Transverse colon (tissue), 4 donors: ENCODE measurements around the gene C10orf71. TPM values are rescaled to one million over a fixed set of nuclear protein-coding genes. Genes with fewer than 3 reads are reported as not detected.

Experiments used
- DNase-seq: peaks from one replicate; pipeline ENCODE4 v3.0.0-alpha.2; 2019
- H3K27ac ChIP-seq, 4 donors: fragments of 200-600 bp; sonication (generic); 2 replicates each; pipeline ENCODE4 v1.5.1; 2016 to 2018; ENCODE audit warnings: inconsistent platforms in 4 of 4
- H3K27me3 ChIP-seq: fragments of 200-600 bp; sonication (generic); 2 replicates; pipeline ENCODE4 v1.5.1; 2017; ENCODE audit warnings: inconsistent platforms
- H3K36me3 ChIP-seq, 4 donors: fragments of 200-600 bp; sonication (generic); 2 replicates each; pipeline ENCODE4 v1.5.1; 2017 to 2019; ENCODE audit warnings: inconsistent platforms in 4 of 4
- H3K4me1 ChIP-seq, 4 donors: fragments of 200-600 bp; sonication (generic); 2 replicates each; pipeline ENCODE4 v1.5.1; 2017 to 2020; ENCODE audit warnings: inconsistent platforms in 4 of 4
- H3K4me3 ChIP-seq, 4 donors: fragments of 200-600 bp; sonication (generic); 1 replicate in 1 of 4; 2 replicates in 3 of 4; pipeline versions ENCODE4 v1.5.1 to v1.6.1; 2017 to 2019; ENCODE audit warnings: inconsistent platforms in 4 of 4
- H3K9me3 ChIP-seq, 2 donors: fragments of 200-600 bp; sonication (generic); 2 replicates each; pipeline ENCODE4 v1.5.1; 2017 to 2019; ENCODE audit warnings: inconsistent platforms in 2 of 2
- CTCF ChIP-seq, 5 experiments: fragments of 200-600 bp in 3 of 5; fragments of 450-650 bp in 2 of 5; sonication (generic) in 3 of 5; IDR thresholded peaks; 1 replicate in 2 of 5; 2 replicates in 3 of 5; pipeline ENCODE4 v1.5.1; 2016 to 2017; ENCODE audit warnings: antibody characterized with exemption in 5 of 5, inconsistent platforms in 3 of 5, mild to moderate bottlenecking in 2 of 5, moderate library complexity in 1 of 5
- EP300 ChIP-seq: sonication (generic); formaldehyde crosslinking; IDR thresholded peaks from one replicate; pipeline ENCODE4 v1.6.1; 2017; ENCODE audit warnings: antibody characterized with exemption, low read depth
- POLR2A ChIP-seq: fragments of 450-650 bp; IDR thresholded peaks from one replicate; pipeline ENCODE4 v1.6.1; 2016; ENCODE audit warnings: antibody characterized with exemption, mild to moderate bottlenecking, moderate library complexity
- POLR2AphosphoS5 ChIP-seq, 3 donors: sonication (generic); formaldehyde crosslinking; IDR thresholded peaks; one replicate each; pipeline ENCODE4 v1.6.1; 2016; ENCODE audit warnings: antibody characterized with exemption in 3 of 3
- WGBS, 2 donors: methylation state at CpG; one replicate each; pipeline ENCODE4 v1.1.5; 2018; ENCODE audit warnings: low coverage in 1 of 2; 5-methylcytosine and 5-hydroxymethylcytosine counted together
- in situ Hi-C, 4 donors: fragments of 200-750 bp; cut with MboI; loops; one replicate each; pipeline versions ENCODE4 v1.15.0 to v1.15.1; 2017; ENCODE audit warnings: low sequenced_read_pairs in 3 of 4, low pct_ligation_motif_present in 1 of 4, low pct_unique_long_range_greater_than_20kb in 1 of 4
- intact Hi-C: fragments of 100-400 bp; cut with DNase I; formaldehyde crosslinking; loops from one replicate; pipeline ENCODE4 v1.15.1; 2023; ENCODE audit warnings: low total_unique reads
- total RNA-seq, 4 donors: library from RNA; depleted of rRNA; stranded (reverse); fragments of >200 nt; gene quantifications; one replicate each; pipeline ENCODE4 v1.1.0, GENCODE V29; 2016

Gene C10orf71
- under 1 TPM in 1 of 4 donors, not detected in 3; under 0.01 TPM for total RNA-seq

- DNase-seq = no peak
- Histone ChIP-seq H3K36me3 (no peaks in the 10 kb centered on the region), H3K27me3 (no peaks in the 10 kb centered on the region), H3K9me3 (no peaks in the 10 kb centered on the region), H3K4me3 (no peak within 1 kb of the TSS), H3K4me1 (peaks cover 0 to 6% (median 0%) of the 10 kb centered on the region in 4 donors), H3K27ac (no peak within 1 kb of the TSS)
- intact Hi-C loops (no loop called here), in situ Hi-C loops (no loop called here)
- no peak for TF ChIP-seq POLR2A
- no peak for TF ChIP-seq CTCF (IDR thresholded peaks at IDR 0.05)
- no peak for TF ChIP-seq EP300
- TF ChIP-seq POLR2AphosphoS5 (IDR thresholded peaks at IDR 0.05) = no peak
- WGBS, 2 donors = 69 to 70% methylated on average over 2 to 26 of the region's 27 CpGs
Measured at GRCh38 chr10:49298983-49299815, at the start of gene C10orf71. C10orf71 (plus strand) TSS chr10:49299170; CDS start chr10:49322546, 23,376 bp downstream.

- intact Hi-C loops = no loop called here
- WGBS, 2 donors = 76 to 81% methylated on average over 8 to 11 of the region's 11 CpGs
- Histone ChIP-seq H3K36me3 (no peaks in the 10 kb centered on the region), H3K4me3 (no peak overlapping the region), H3K27ac (no peak overlapping the region), H3K27me3 (no peaks in the 10 kb centered on the region), H3K9me3 (no peaks in the 10 kb centered on the region), H3K4me1 (no peaks in the 10 kb centered on the region)
- in situ Hi-C loops = no loop called here
- DNase-seq = no peak
- TF ChIP-seq EP300 (no peak), POLR2AphosphoS5 (IDR thresholded peaks at IDR 0.05) (no peak), CTCF (IDR thresholded peaks at IDR 0.05) (no peak), POLR2A (no peak)
Measured at GRCh38 chr10:49252313-49253034, 46.5 kb upstream of the C10orf71 start.

- intact Hi-C loops (no loop called here), in situ Hi-C loops (no loop called here)
- Histone ChIP-seq H3K27ac (no peak overlapping the region), H3K36me3 (no peaks in the 10 kb centered on the region), H3K4me1 (no peaks in the 10 kb centered on the region), H3K9me3 (no peaks in the 10 kb centered on the region), H3K27me3 (no peaks in the 10 kb centered on the region), H3K4me3 (no peak overlapping the region)
- DNase-seq = no peak
- TF ChIP-seq CTCF (IDR thresholded peaks at IDR 0.05) (no peak), EP300 (no peak), POLR2A (no peak), POLR2AphosphoS5 (IDR thresholded peaks at IDR 0.05) (no peak)
- 75 to 96% methylated on average over 1 to 2 of the region's 2 CpGs for WGBS, 2 donors
Measured at GRCh38 chr10:49253340-49253906, 45.5 kb upstream of the C10orf71 start.

- in situ Hi-C loops = no loop called here
- Histone ChIP-seq H3K4me1 (no peaks in the 10 kb centered on the region), H3K27me3 (no peaks in the 10 kb centered on the region), H3K4me3 (no peak overlapping the region), H3K27ac (no peak overlapping the region), H3K9me3 (no peaks in the 10 kb centered on the region), H3K36me3 (no peaks in the 10 kb centered on the region)
- intact Hi-C loops = no loop called here
- TF ChIP-seq POLR2AphosphoS5 (IDR thresholded peaks at IDR 0.05) (no peak), POLR2A (no peak), CTCF (IDR thresholded peaks at IDR 0.05) (no peak), EP300 (no peak)
- no peak for DNase-seq
Measured at GRCh38 chr10:49254150-49254549, 44.8 kb upstream of the C10orf71 start.
